ENCODE measurements around the gene DOC2A. TPM values are rescaled to one million over a fixed set of nuclear protein-coding genes. Genes with fewer than 3 reads are reported as not detected.

Gene DOC2A
- total and polyA plus RNA-seq, 9 of the 15 experiments (the other 6 are each of a cell fraction or from before 2014, with no cell fraction given), result 0.03 to 0.38 (median 0.28) TPM; not detected in 1

DNA sequence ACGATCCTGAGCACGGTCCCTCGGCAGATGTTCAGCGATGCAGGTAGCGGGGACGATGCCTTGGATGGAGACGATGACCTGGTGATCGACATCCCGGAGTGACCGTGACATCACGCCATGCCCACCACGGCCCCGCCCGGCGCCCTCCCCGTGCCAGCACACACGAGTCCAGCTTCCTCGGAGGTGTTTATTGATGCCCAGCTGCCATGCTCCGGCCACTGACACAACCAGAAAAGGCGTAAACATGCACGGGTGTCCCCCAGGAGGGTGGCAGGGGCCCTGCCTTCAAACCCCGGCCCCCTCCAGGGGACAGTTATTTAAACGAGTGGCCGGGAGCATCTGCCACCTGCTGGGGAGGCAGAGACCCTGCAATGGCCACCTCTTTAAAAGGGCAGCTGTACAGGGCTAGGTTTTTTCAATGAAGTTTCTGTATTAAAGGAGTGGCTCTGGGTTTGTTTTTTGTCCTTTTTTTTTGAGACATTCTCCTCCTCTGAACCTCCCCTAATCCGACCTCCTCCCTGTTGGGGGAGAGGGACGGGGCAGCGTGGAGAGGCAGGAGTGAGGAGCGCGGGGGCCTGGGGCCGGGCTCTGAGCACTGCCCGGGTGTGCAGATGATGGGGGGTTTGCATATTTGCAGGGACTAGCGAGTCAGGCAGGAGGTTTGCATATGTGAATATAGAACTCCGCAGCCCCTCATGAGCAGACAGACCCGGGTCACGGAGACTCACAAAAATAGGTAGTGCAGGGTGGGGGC is 5.3 kb downstream of the DOC2A start (continued):
- TF ChIP-seq ZNF324 (CRISPR knock-in tag; IDR thresholded peaks at IDR 0.05), result no peak

GRCh38 chr16:30004811-30005242 is 6.0 kb downstream of the DOC2A start:
- Histone ChIP-seq H3K79me2 (ENCODE audit: control insufficient read depth, insufficient read depth, low read length) (no peaks in the 10 kb centered on the region), H3K27me3 (ENCODE audit: control insufficient read depth in 2 of 2, insufficient read depth in 2 of 2, low read length in 2 of 2) (peaks cover 0 to 4% of the 10 kb centered on the region in 2 experiments; a peak in 1 of 5 replicates), H3K27ac (ENCODE audit: extremely low read depth, low read depth, low read length) (no peak overlapping the region), H3K9me3 (replicated peaks; ENCODE audit: control insufficient read depth, insufficient read depth, low read depth, low read length) (no peaks in the 10 kb centered on the region), H3K4me1 (replicated peaks in 1 of 2; ENCODE audit: control insufficient read depth in 2 of 2, insufficient read depth in 2 of 2, low read length in 2 of 2) (peaks cover 0 to 64% of the 10 kb centered on the region in 2 experiments; a peak in 2 of 5 replicates), H3K4me3 (no peak overlapping the region), H2AFZ (ENCODE audit: low read depth, low read length) (no peak overlapping the region), H3K9ac (ENCODE audit: insufficient read depth in 1 of 2, low read depth in 2 of 2, low read length in 2 of 2) (peak overlapping the region in 1 of 2 experiments; percentile 64; a peak in 1 of 4 replicates), H3K36me3 (ENCODE audit: control insufficient read depth, insufficient read depth, low read length) (peaks cover 12% of the 10 kb centered on the region; the same call in 1 of the 3 replicates), H4K20me1 (replicated peaks; ENCODE audit: control insufficient read depth, insufficient read depth, low read length) (peaks cover 5% of the 10 kb centered on the region; the same call in 1 of the 2 replicates), H3K9me1 (ENCODE audit: control insufficient read depth, insufficient read depth, low read length) (no peaks in the 10 kb centered on the region), H3K4me2 (ENCODE audit: insufficient read depth, low read length) (no peak overlapping the region)
- in situ Hi-C loops (cut with MboI), result no loop called here
- DNase-seq (ENCODE audit: extremely low read depth in 1 of 4, low spot score in 3 of 4) (no peak), FAIRE-seq (no peak), ATAC-seq (no peak)
- 54% methylated on average over 3 of the region's 11 CpGs for WGBS (ENCODE audit: insufficient coverage, low coverage, missing lambda C conversion rate)
- intact Hi-C loops (cut with micrococcal nuclease), result loop anchor here (5.0 kb wide), 1 partner anchor 143 kb away; the partner anchor contains the start of gene CDIPT
- BruUV-seq (replicated peaks), result no TSS peak
- ChIA-PET POLR2A (interaction anchor here (0.7 to 1.0 kb wide), 3 partner anchors 14 to 142 kb away, joined by 3 to 6 read pairs (median 3); partner anchors contain the start of gene CDIPT), CTCF (ENCODE audit: low intra/inter-chr PET ratio) (interaction anchor here (0.5 to 1.1 kb wide), 2 partner anchors 142 to 312 kb away, joined by 4 to 5 read pairs; partner anchors contain the start of gene CDIPT)
- TF ChIP-seq RBFOX2 (IDR thresholded peaks at IDR 0.05; ENCODE audit: low read depth, low read length), result peak; percentile 5; the same call in 1 of the 2 replicates
- 0 out of 2 replicates have a peak, but pooled peaks have one; percentile 20 for TF ChIP-seq POLR2A (conservative IDR thresholded peaks at IDR 0.05)
- TF ChIP-seq POLR2G (IDR thresholded peaks at IDR 0.05; ENCODE audit: low read depth, low read length), result peak; percentile 56
- no peak for TF ChIP-seq CHD1 (IDR thresholded peaks at IDR 0.05; ENCODE audit: low read length)
